ENCODE results near the gene YAF2. TPM values are rescaled to one million over a fixed set of nuclear protein-coding genes. Genes with fewer than 3 reads are reported as not detected.

The YAF2 gene
- total RNA-seq, 2 donors from 2014 or later: 19.4 to 27.3 TPM

DNA sequence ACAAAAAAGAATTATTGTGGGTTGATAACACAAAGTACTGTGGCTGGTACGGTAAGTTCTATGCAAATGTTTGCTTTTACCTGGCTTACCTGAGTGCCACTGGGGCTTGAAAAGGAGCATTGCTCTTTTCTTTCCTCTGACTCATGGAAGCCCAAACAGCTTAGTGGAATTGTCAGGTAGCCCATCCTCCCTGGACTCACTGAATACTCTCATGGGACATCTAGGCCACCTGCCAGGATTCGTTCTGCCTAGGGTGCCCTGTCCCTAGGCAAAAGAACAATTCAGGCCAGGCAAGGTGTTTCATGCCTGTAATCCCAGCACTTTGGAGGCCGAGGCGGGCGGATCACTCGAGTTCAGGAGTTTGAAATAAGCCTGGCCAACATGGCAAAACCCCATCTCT is 22.5 kb upstream of the YAF2 start:
- H3K27me3 ChIP-seq (ENCODE audit: control insufficient read depth, insufficient read depth, low read length, poor library complexity, severe bottlenecking): no peaks in the 10 kb centered on the region
- H3K9ac ChIP-seq (ENCODE audit: extremely low read depth, low read length, poor library complexity, severe bottlenecking): no peak overlapping the region
- H3K9me3 Mint-ChIP-seq: no peaks in the 10 kb centered on the region
- no peak overlapping the region for H3K27ac Mint-ChIP-seq
- no peaks in the 10 kb centered on the region for H3K4me1 ChIP-seq (ENCODE audit: control insufficient read depth, insufficient read depth, low read length)
- H3K9me3 ChIP-seq (ENCODE audit: control insufficient read depth, low read length): no peaks in the 10 kb centered on the region
- H3K4me1 Mint-ChIP-seq: no peaks in the 10 kb centered on the region
- TF ChIP-seq, protein P1, sequence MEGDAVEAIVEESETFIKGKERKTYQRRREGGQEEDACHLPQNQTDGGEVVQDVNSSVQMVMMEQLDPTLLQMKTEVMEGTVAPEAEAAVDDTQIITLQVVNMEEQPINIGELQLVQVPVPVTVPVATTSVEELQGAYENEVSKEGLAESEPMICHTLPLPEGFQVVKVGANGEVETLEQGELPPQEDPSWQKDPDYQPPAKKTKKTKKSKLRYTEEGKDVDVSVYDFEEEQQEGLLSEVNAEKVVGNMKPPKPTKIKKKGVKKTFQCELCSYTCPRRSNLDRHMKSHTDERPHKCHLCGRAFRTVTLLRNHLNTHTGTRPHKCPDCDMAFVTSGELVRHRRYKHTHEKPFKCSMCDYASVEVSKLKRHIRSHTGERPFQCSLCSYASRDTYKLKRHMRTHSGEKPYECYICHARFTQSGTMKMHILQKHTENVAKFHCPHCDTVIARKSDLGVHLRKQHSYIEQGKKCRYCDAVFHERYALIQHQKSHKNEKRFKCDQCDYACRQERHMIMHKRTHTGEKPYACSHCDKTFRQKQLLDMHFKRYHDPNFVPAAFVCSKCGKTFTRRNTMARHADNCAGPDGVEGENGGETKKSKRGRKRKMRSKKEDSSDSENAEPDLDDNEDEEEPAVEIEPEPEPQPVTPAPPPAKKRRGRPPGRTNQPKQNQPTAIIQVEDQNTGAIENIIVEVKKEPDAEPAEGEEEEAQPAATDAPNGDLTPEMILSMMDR (conservative IDR thresholded peaks at IDR 0.05): no peak
- no peaks in the 10 kb centered on the region for H3K36me3 ChIP-seq (ENCODE audit: control insufficient read depth, insufficient read depth, low read length)
- H3K27ac ChIP-seq (ENCODE audit: low read depth, low read length): no peak overlapping the region
- no peak for DNase-seq
- H3K4me3 ChIP-seq (ENCODE audit: low read length): no peak overlapping the region
- no peaks in the 10 kb centered on the region for H3K36me3 Mint-ChIP-seq (ENCODE audit: low read depth)
- WGBS, 2 experiments (ENCODE audit: insufficient coverage in 1 of 2, insufficient read length in 1 of 2): 94 to 96% methylated on average over 6 of the region's 6 CpGs
- no peaks in the 10 kb centered on the region for H3K27me3 Mint-ChIP-seq (ENCODE audit: insufficient read depth)
- H3K4me3 Mint-ChIP-seq: no peak overlapping the region

DNA sequence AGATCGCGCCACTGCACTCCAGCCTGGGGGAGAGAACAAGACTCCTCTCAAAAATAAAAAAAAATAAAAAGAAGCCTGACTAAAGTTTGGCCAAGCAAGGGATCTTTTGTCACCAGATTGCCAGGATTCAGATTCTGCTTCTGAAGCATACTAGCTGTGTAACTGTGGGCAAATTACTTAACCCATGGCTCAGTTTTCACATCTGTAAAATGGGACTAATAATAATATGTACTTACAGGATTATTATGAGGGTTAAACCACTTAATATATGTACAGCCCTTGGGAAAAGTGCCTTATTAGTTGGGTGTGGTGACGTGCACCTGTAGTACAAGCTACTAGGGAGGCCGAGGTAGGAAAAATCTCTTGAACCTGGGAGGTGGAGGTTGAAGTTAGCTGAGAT is 21.7 kb upstream of the YAF2 start:
- no peaks in the 10 kb centered on the region for H3K4me1 ChIP-seq (ENCODE audit: control insufficient read depth, insufficient read depth, low read length)
- Mint-ChIP-seq H3K4me3 (no peak overlapping the region), H3K4me1 (no peaks in the 10 kb centered on the region), H3K9me3 (no peaks in the 10 kb centered on the region), H3K27me3 (ENCODE audit: insufficient read depth) (no peaks in the 10 kb centered on the region), H3K27ac (no peak overlapping the region), H3K36me3 (ENCODE audit: low read depth) (no peaks in the 10 kb centered on the region)
- H3K9me3 ChIP-seq (ENCODE audit: control insufficient read depth, low read length): no peaks in the 10 kb centered on the region
- 89 to 91% methylated on average over 2 to 4 of the region's 4 CpGs for WGBS, 2 experiments (ENCODE audit: insufficient coverage in 1 of 2, insufficient read length in 1 of 2)
- no peak overlapping the region for H3K9ac ChIP-seq (ENCODE audit: extremely low read depth, low read length, poor library complexity, severe bottlenecking)
- no peaks in the 10 kb centered on the region for H3K27me3 ChIP-seq (ENCODE audit: control insufficient read depth, insufficient read depth, low read length, poor library complexity, severe bottlenecking)
- no peaks in the 10 kb centered on the region for H3K36me3 ChIP-seq (ENCODE audit: control insufficient read depth, insufficient read depth, low read length)
- H3K27ac ChIP-seq (ENCODE audit: low read depth, low read length): no peak overlapping the region
- TF ChIP-seq, protein P1 (conservative IDR thresholded peaks at IDR 0.05): no peak
- DNase-seq: no peak
- no peak overlapping the region for H3K4me3 ChIP-seq (ENCODE audit: low read length)

DNA sequence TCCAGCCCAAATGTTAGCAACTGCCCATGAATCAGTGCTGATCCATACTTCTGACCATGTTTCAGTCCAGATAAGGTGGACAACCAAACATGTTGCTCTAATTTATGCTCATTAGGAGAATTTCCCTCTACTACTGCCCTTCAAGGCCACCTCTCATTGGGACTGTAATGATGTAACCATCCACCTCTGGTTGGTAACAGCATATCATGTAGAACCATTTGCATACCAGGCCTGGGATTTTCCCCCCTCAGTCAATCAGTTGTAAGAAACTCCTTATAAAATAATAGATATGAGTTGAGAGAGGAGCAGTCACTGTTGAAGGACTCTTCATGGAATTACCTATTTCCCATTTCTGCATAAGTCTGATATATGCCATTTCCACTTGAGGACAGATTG is 17.8 kb upstream of the YAF2 start:
- Histone ChIP-seq H3K27ac (ENCODE audit: low read depth, low read length) (no peak overlapping the region), H3K36me3 (ENCODE audit: control insufficient read depth, insufficient read depth, low read length) (no peaks in the 10 kb centered on the region), H3K9me3 (ENCODE audit: control insufficient read depth, low read length) (no peaks in the 10 kb centered on the region), H3K9ac (ENCODE audit: extremely low read depth, low read length, poor library complexity, severe bottlenecking) (no peak overlapping the region), H3K4me1 (ENCODE audit: control insufficient read depth, insufficient read depth, low read length) (no peaks in the 10 kb centered on the region), H3K27me3 (ENCODE audit: control insufficient read depth, insufficient read depth, low read length, poor library complexity, severe bottlenecking) (no peaks in the 10 kb centered on the region), H3K4me3 (ENCODE audit: low read length) (no peak overlapping the region)
- Mint-ChIP-seq H3K36me3 (ENCODE audit: low read depth) (no peaks in the 10 kb centered on the region), H3K27me3 (ENCODE audit: insufficient read depth) (peaks cover 30% of the 10 kb centered on the region), H3K4me1 (no peaks in the 10 kb centered on the region), H3K9me3 (no peaks in the 10 kb centered on the region), H3K4me3 (no peak overlapping the region), H3K27ac (no peak overlapping the region)
- DNase-seq: no peak
- TF ChIP-seq, protein P1 (conservative IDR thresholded peaks at IDR 0.05): no peak

All from endodermal cell (in vitro differentiated cells).